Raji (cell line): ENCODE data around the gene SLC41A1.

Experiments used
- POLR2A ChIP-seq: IDR thresholded peaks from 2 replicates; pipeline ENCODE4 v1.6.1; 2011; ENCODE audit warnings: low read depth, low read length, control low read depth; ENCODE audit not compliant: insufficient read depth

SLC41A1 gene

GRCh38 chr1:205826016-205826806 lies 13.2 kb upstream of the SLC41A1 start:
- no peak for TF ChIP-seq POLR2A

GRCh38 chr1:205824180-205824579 lies 11.2 kb upstream of the SLC41A1 start:
- TF ChIP-seq POLR2A = no peak

GRCh38 chr1:205823260-205823659 lies 10.3 kb upstream of the SLC41A1 start:
- TF ChIP-seq POLR2A = 0 out of 2 replicates have a peak, but pooled peaks have one; percentile 6

- TF ChIP-seq POLR2A = no peak
Measured at GRCh38 chr1:205822397-205822796, 9.4 kb upstream of the SLC41A1 start.

GRCh38 chr1:205817988-205818387 lies 5.0 kb upstream of the SLC41A1 start:
- TF ChIP-seq POLR2A = no peak

- no peak for TF ChIP-seq POLR2A
Measured at GRCh38 chr1:205817364-205817763, 4.4 kb upstream of the SLC41A1 start.

- no peak for TF ChIP-seq POLR2A
Measured at GRCh38 chr1:205813755-205814058, 709 bp upstream of the SLC41A1 start.

- TF ChIP-seq POLR2A = no peak
Measured at GRCh38 chr1:205812271-205812877, 624 bp downstream of the SLC41A1 start.

GRCh38 chr1:205811660-205812059 lies 1.3 kb downstream of the SLC41A1 start:
- TF ChIP-seq POLR2A = no peak

GRCh38 chr1:205810448-205811157 lies 2.4 kb downstream of the SLC41A1 start:
- TF ChIP-seq POLR2A = no peak

GRCh38 chr1:205809942-205810345 lies 3.1 kb downstream of the SLC41A1 start:
- TF ChIP-seq POLR2A = no peak

- no peak for TF ChIP-seq POLR2A
Measured at GRCh38 chr1:205809469-205809868, 3.5 kb downstream of the SLC41A1 start.

GRCh38 chr1:205805082-205805711 lies 7.8 kb downstream of the SLC41A1 start:
- no peak for TF ChIP-seq POLR2A

GRCh38 chr1:205804605-205805004 lies 8.4 kb downstream of the SLC41A1 start:
- no peak for TF ChIP-seq POLR2A

- TF ChIP-seq POLR2A = no peak
Measured at GRCh38 chr1:205803986-205804385, 9.0 kb downstream of the SLC41A1 start.

GRCh38 chr1:205802060-205802459 lies 10.9 kb downstream of the SLC41A1 start:
- TF ChIP-seq POLR2A = no peak
